Measurements from ENCODE around the gene FAM161B. TPM values are rescaled to one million over a fixed set of nuclear protein-coding genes. Genes with fewer than 3 reads are reported as not detected.
A peak's percentile ranks its signal among the peaks of the same experiment; 100 is the strongest.

Gene FAM161B, protein sequence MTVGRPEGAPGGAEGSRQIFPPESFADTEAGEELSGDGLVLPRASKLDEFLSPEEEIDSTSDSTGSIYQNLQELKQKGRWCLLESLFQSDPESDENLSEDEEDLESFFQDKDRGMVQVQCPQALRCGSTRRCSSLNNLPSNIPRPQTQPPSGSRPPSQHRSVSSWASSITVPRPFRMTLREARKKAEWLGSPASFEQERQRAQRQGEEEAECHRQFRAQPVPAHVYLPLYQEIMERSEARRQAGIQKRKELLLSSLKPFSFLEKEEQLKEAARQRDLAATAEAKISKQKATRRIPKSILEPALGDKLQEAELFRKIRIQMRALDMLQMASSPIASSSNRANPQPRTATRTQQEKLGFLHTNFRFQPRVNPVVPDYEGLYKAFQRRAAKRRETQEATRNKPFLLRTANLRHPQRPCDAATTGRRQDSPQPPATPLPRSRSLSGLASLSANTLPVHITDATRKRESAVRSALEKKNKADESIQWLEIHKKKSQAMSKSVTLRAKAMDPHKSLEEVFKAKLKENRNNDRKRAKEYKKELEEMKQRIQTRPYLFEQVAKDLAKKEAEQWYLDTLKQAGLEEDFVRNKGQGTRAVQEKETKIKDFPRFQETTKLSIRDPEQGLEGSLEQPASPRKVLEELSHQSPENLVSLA
- total RNA-seq = 1 to 10 TPM; 1.2 to 3.1 (median 2.2) TPM

- H3K4me3 ChIP-seq = peak within 1 kb of the TSS; percentile 59 to 98 (median 84)
Measured at GRCh38 chr14:73949752-73950734, at the start of gene FAM161B, which contains the start of gene COQ6. Gene FAM161B, minus strand, starts transcription at chr14:73950094. Its CDS starts 68 bp downstream, at chr14:73950026. Gene COQ6, plus strand, starts transcription at chr14:73950302. Its CDS starts 31 bp downstream, at chr14:73950333.

GRCh38 chr14:73998726-73999125 is 48.8 kb upstream of the FAM161B start:
- Histone ChIP-seq H3K27me3 (no peaks in the 10 kb centered on the region), H3K36me3 (peaks cover 0 to 66% (median 0%) of the 10 kb centered on the region in 3 donors), H3K4me1 (no peaks in the 10 kb centered on the region), H3K27ac (no peak overlapping the region), H3K9me3 (no peaks in the 10 kb centered on the region), H3K4me3 (no peak overlapping the region)
- intact Hi-C loops (cut with DNase I) = no loop called here
- TF ChIP-seq POLR2A (IDR thresholded peaks at IDR 0.05) = no peak
- TF ChIP-seq CTCF (IDR thresholded peaks at IDR 0.05) = no peak
- no peak for DNase-seq
- 87 to 94% methylated on average over 2 of the region's 2 CpGs for WGBS, 2 donors

More at GRCh38 chr14:73949752-73950734, at the start of gene FAM161B, which contains the start of gene COQ6:
- TF ChIP-seq POLR2A (IDR thresholded peaks at IDR 0.05) (peak in 3 of 4 donors; percentile 14 to 87 (median 79)), CTCF (IDR thresholded peaks at IDR 0.05) (peak in 3 of 6 experiments; percentile 6 to 24 (median 21))
- peak; percentile 54 for DNase-seq
- H3K27me3 ChIP-seq = no peaks in the 10 kb centered on the region
- peaks cover 0 to 38% (median 0%) of the 10 kb centered on the region in 3 donors for H3K36me3 ChIP-seq
- intact Hi-C loops (cut with DNase I) = no loop called here
- H3K27ac ChIP-seq = peak within 1 kb of the TSS; percentile 84 to 97 (median 92)
- H3K9me3 ChIP-seq = no peaks in the 10 kb centered on the region
- peaks cover 3 to 33% (median 5%) of the 10 kb centered on the region in 3 donors for H3K4me1 ChIP-seq
- 0% methylated on average over 20 to 30 of the region's 70 CpGs for WGBS, 2 donors

- H3K36me3 ChIP-seq = peaks cover 0 to 61% (median 0%) of the 10 kb centered on the region in 3 donors
- H3K4me1 ChIP-seq = no peaks in the 10 kb centered on the region
- peak overlapping the region in 1 of 4 donors; percentile 29 for H3K27ac ChIP-seq
- H3K4me3 ChIP-seq = no peak overlapping the region
- H3K27me3 ChIP-seq = no peaks in the 10 kb centered on the region
- 89% methylated on average over 7 of the region's 7 CpGs for WGBS, 2 donors
- intact Hi-C loops (cut with DNase I) = no loop called here
- H3K9me3 ChIP-seq = no peaks in the 10 kb centered on the region
- TF ChIP-seq CTCF (IDR thresholded peaks at IDR 0.05) (no peak), POLR2A (IDR thresholded peaks at IDR 0.05) (no peak)
- DNase-seq = no peak
Measured at GRCh38 chr14:73997944-73998447, 48.1 kb upstream of the FAM161B start.

GRCh38 chr14:73997108-73997943 is 47.4 kb upstream of the FAM161B start:
- H3K27ac ChIP-seq = peak overlapping the region in 1 of 4 donors; percentile 33
- 86 to 100% methylated on average over 1 of the region's 1 CpG for WGBS, 2 donors
- H3K27me3 ChIP-seq = no peaks in the 10 kb centered on the region
- intact Hi-C loops (cut with DNase I) = no loop called here
- DNase-seq = no peak
- peaks cover 0 to 58% (median 0%) of the 10 kb centered on the region in 3 donors for H3K36me3 ChIP-seq
- TF ChIP-seq CTCF (IDR thresholded peaks at IDR 0.05) (no peak), POLR2A (IDR thresholded peaks at IDR 0.05) (no peak)
- no peaks in the 10 kb centered on the region for H3K9me3 ChIP-seq
- H3K4me1 ChIP-seq = no peaks in the 10 kb centered on the region
- H3K4me3 ChIP-seq = no peak overlapping the region

All from esophagus squamous epithelium (tissue), 5 donors.